Karpas-422 (cell line): ENCODE data around the gene MED29. TPM values are rescaled to one million over a fixed set of nuclear protein-coding genes. Genes with fewer than 3 reads are reported as not detected.

Source experiments
- DNase-seq: peaks from one replicate; pipeline ENCODE4 v3.0.0-alpha.2; 2015
- H2AFZ ChIP-seq: fragments of 200-600 bp; sonication (generic); 2 replicates; pipeline ENCODE4 v1.6.1; 2014; ENCODE audit warnings: antibody characterized with exemption, low read length, mixed read lengths
- H3K27ac ChIP-seq: fragments of 200-600 bp; sonication (generic); 2 replicates; pipeline ENCODE4 v1.5.1; 2014; ENCODE audit warnings: mild to moderate bottlenecking, low read length, moderate library complexity
- H3K27me3 ChIP-seq: fragments of 200-600 bp; sonication (generic); 2 replicates; pipeline ENCODE4 v1.6.1; 2014; ENCODE audit warnings: low read length, mixed read lengths
- H3K36me3 ChIP-seq: fragments of 200-600 bp; sonication (generic); 2 replicates; pipeline ENCODE4 v1.6.1; 2014; ENCODE audit warnings: low read length, mixed read lengths; ENCODE audit not compliant: insufficient read depth
- H3K4me1 ChIP-seq: fragments of 200-600 bp; sonication (generic); 2 replicates; pipeline ENCODE4 v1.6.1; 2014; ENCODE audit warnings: mild to moderate bottlenecking, low read length, mixed read lengths
- H3K4me2 ChIP-seq: fragments of 200-600 bp; sonication (generic); 2 replicates; pipeline ENCODE4 v1.6.1; 2014; ENCODE audit warnings: low read length, low read depth, mild to moderate bottlenecking; ENCODE audit not compliant: poor library complexity, severe bottlenecking
- H3K4me3 ChIP-seq: fragments of 200-600 bp; sonication (generic); 2 replicates; pipeline ENCODE4 v1.5.1; 2014; ENCODE audit warnings: mild to moderate bottlenecking, antibody characterized with exemption, low read length, mixed read lengths
- H3K79me2 ChIP-seq: fragments of 200-600 bp; sonication (generic); 2 replicates; pipeline ENCODE4 v1.6.1; 2014; ENCODE audit warnings: mild to moderate bottlenecking, low read length, mixed read lengths
- H3K9ac ChIP-seq: fragments of 200-600 bp; sonication (generic); 2 replicates; pipeline ENCODE4 v1.6.0; 2014; ENCODE audit warnings: low read length
- H3K9me2 ChIP-seq: fragments of 200-600 bp; sonication (generic), shearing (Covaris generic); replicated peaks from 2 replicates; pipeline ENCODE4 v1.6.0; 2014; ENCODE audit warnings: mild to moderate bottlenecking, low read length, moderate library complexity; ENCODE audit not compliant: insufficient read depth
- H3K9me3 ChIP-seq: fragments of 300-700, 200-600 bp; sonication (generic); 2 replicates; pipeline ENCODE4 v1.6.1; 2014; ENCODE audit warnings: low read length, mixed read lengths
- H4K20me1 ChIP-seq: fragments of 200-600 bp; sonication (generic); 2 replicates; pipeline ENCODE4 v1.6.1; 2014; ENCODE audit warnings: mild to moderate bottlenecking, antibody characterized with exemption, low read length, low read depth; ENCODE audit not compliant: insufficient read depth
- total RNA-seq: library from RNA; depleted of rRNA; stranded (reverse); fragments of >200 nt; shearing (Covaris generic); gene quantifications from 2 replicates; pipeline ENCODE4 v1.2.3, GENCODE V29; 2014; ENCODE audit warnings: low replicate concordance

The MED29 gene
- total RNA-seq, 1 experiment from 2014 or later: 18.6 TPM

- no peak overlapping the region for H3K9ac ChIP-seq
- no peaks in the 10 kb centered on the region for H3K9me3 ChIP-seq
- peaks cover 8% of the 10 kb centered on the region; the same call in 1 of the 2 replicates for H4K20me1 ChIP-seq
- H3K36me3 ChIP-seq: peaks cover 23% of the 10 kb centered on the region; the same call in 1 of the 2 replicates
- peaks cover 24% of the 10 kb centered on the region for H3K4me1 ChIP-seq
- DNase-seq: no peak
- no peaks in the 10 kb centered on the region for H3K9me2 ChIP-seq
- no peak overlapping the region for H3K4me2 ChIP-seq
- H3K4me3 ChIP-seq: no peak overlapping the region
- no peak overlapping the region for H2AFZ ChIP-seq
- H3K27me3 ChIP-seq: no peaks in the 10 kb centered on the region
- H3K27ac ChIP-seq: peak overlapping the region; percentile 10; the same call in 1 of the 2 replicates
- peaks cover 7% of the 10 kb centered on the region for H3K79me2 ChIP-seq
Measured at GRCh38 chr19:39362682-39363657, 28.2 kb upstream of the MED29 start.

- H2AFZ ChIP-seq: no peak overlapping the region
- H3K27me3 ChIP-seq: no peaks in the 10 kb centered on the region
- H3K9me2 ChIP-seq: no peaks in the 10 kb centered on the region
- no peak overlapping the region for H3K4me2 ChIP-seq
- no peak overlapping the region for H3K4me3 ChIP-seq
- H3K9ac ChIP-seq: no peak overlapping the region
- peaks cover 24% of the 10 kb centered on the region for H3K4me1 ChIP-seq
- peaks cover 7% of the 10 kb centered on the region for H3K79me2 ChIP-seq
- H3K36me3 ChIP-seq: peaks cover 19% of the 10 kb centered on the region; the same call in 1 of the 2 replicates
- no peaks in the 10 kb centered on the region for H3K9me3 ChIP-seq
- no peak overlapping the region for H3K27ac ChIP-seq
- peaks cover 8% of the 10 kb centered on the region; the same call in 1 of the 2 replicates for H4K20me1 ChIP-seq
- peak; percentile 50 for DNase-seq
Measured at GRCh38 chr19:39363901-39364457, 27.2 kb upstream of the MED29 start.

GRCh38 chr19:39365531-39365930 lies 25.6 kb upstream of the MED29 start:
- H3K79me2 ChIP-seq: peaks cover 4% of the 10 kb centered on the region
- H4K20me1 ChIP-seq: peaks cover 7% of the 10 kb centered on the region; the same call in 1 of the 2 replicates
- H3K9ac ChIP-seq: no peak overlapping the region
- H3K4me3 ChIP-seq: no peak overlapping the region
- no peak overlapping the region for H3K4me2 ChIP-seq
- H3K4me1 ChIP-seq: peaks cover 24% of the 10 kb centered on the region
- no peaks in the 10 kb centered on the region for H3K9me3 ChIP-seq
- no peak overlapping the region for H3K27ac ChIP-seq
- no peaks in the 10 kb centered on the region for H3K27me3 ChIP-seq
- no peak for DNase-seq
- peaks cover 14% of the 10 kb centered on the region; the same call in 1 of the 2 replicates for H3K36me3 ChIP-seq
- H3K9me2 ChIP-seq: no peaks in the 10 kb centered on the region
- no peak overlapping the region for H2AFZ ChIP-seq

- Histone ChIP-seq H3K36me3 (peaks cover 18% of the 10 kb centered on the region; the same call in 1 of the 2 replicates), H3K4me1 (no peaks in the 10 kb centered on the region), H3K27ac (no peak overlapping the region), H3K27me3 (no peaks in the 10 kb centered on the region), H3K4me2 (no peak overlapping the region), H4K20me1 (0 out of 2 replicates have a peak, but pooled peaks cover 4% of the 10 kb centered on the region), H3K9ac (no peak overlapping the region), H3K9me2 (no peaks in the 10 kb centered on the region), H3K9me3 (no peaks in the 10 kb centered on the region), H2AFZ (no peak overlapping the region), H3K79me2 (no peaks in the 10 kb centered on the region), H3K4me3 (no peak overlapping the region)
- DNase-seq: no peak
Measured at GRCh38 chr19:39369200-39369599, 22.0 kb upstream of the MED29 start.

- H3K27ac ChIP-seq: no peak overlapping the region
- H3K9ac ChIP-seq: no peak overlapping the region
- H3K79me2 ChIP-seq: no peaks in the 10 kb centered on the region
- peaks cover 16% of the 10 kb centered on the region; the same call in 1 of the 2 replicates for H3K36me3 ChIP-seq
- H3K4me3 ChIP-seq: no peak overlapping the region
- H4K20me1 ChIP-seq: peaks cover under 1% of the 10 kb centered on the region; the same call in 1 of the 2 replicates
- H3K4me1 ChIP-seq: no peaks in the 10 kb centered on the region
- H3K27me3 ChIP-seq: no peaks in the 10 kb centered on the region
- H3K4me2 ChIP-seq: no peak overlapping the region
- no peak overlapping the region for H2AFZ ChIP-seq
- H3K9me2 ChIP-seq: no peaks in the 10 kb centered on the region
- DNase-seq: no peak
- H3K9me3 ChIP-seq: no peaks in the 10 kb centered on the region
Measured at GRCh38 chr19:39370735-39371134, 20.4 kb upstream of the MED29 start.

GRCh38 chr19:39372047-39372802 lies 19.0 kb upstream of the MED29 start:
- Histone ChIP-seq H2AFZ (no peak overlapping the region), H3K4me2 (no peak overlapping the region), H3K4me1 (no peaks in the 10 kb centered on the region), H4K20me1 (no peaks in the 10 kb centered on the region; the same call in 1 of the 2 replicates), H3K4me3 (no peak overlapping the region), H3K27ac (no peak overlapping the region), H3K27me3 (no peaks in the 10 kb centered on the region), H3K9ac (no peak overlapping the region), H3K79me2 (no peaks in the 10 kb centered on the region), H3K36me3 (peaks cover 16% of the 10 kb centered on the region; the same call in 1 of the 2 replicates), H3K9me3 (no peaks in the 10 kb centered on the region), H3K9me2 (no peaks in the 10 kb centered on the region)
- no peak for DNase-seq

GRCh38 chr19:39372941-39373340 lies 18.2 kb upstream of the MED29 start:
- Histone ChIP-seq H4K20me1 (no peaks in the 10 kb centered on the region; the same call in 1 of the 2 replicates), H3K36me3 (peaks cover 16% of the 10 kb centered on the region; the same call in 1 of the 2 replicates), H3K79me2 (no peaks in the 10 kb centered on the region), H3K4me3 (no peak overlapping the region), H3K9me2 (no peaks in the 10 kb centered on the region), H3K4me2 (no peak overlapping the region), H2AFZ (no peak overlapping the region), H3K27ac (no peak overlapping the region), H3K9ac (no peak overlapping the region), H3K27me3 (no peaks in the 10 kb centered on the region), H3K9me3 (no peaks in the 10 kb centered on the region), H3K4me1 (no peaks in the 10 kb centered on the region)
- no peak for DNase-seq
